Erythroblast (primary cell): ENCODE results near the gene SFMBT2.
A peak's percentile ranks its signal among the peaks of the same experiment; 100 is the strongest.

Experiments
- DNase-seq, 2 experiments: peaks; one replicate each; lab custom pipeline; 2025; lab: John Stamatoyannopoulos, UW
- GATA1 ChIP-seq: IDR thresholded peaks from 2 replicates; pipeline ENCODE4 v1.6.1; 2011; ENCODE audit warnings: low read depth, mild to moderate bottlenecking, control low read depth, low read length, moderate library complexity
- POLR2A ChIP-seq: IDR thresholded peaks from 2 replicates; pipeline ENCODE4 v1.6.1; 2011; ENCODE audit warnings: mild to moderate bottlenecking, low read length

Gene SFMBT2

DNA sequence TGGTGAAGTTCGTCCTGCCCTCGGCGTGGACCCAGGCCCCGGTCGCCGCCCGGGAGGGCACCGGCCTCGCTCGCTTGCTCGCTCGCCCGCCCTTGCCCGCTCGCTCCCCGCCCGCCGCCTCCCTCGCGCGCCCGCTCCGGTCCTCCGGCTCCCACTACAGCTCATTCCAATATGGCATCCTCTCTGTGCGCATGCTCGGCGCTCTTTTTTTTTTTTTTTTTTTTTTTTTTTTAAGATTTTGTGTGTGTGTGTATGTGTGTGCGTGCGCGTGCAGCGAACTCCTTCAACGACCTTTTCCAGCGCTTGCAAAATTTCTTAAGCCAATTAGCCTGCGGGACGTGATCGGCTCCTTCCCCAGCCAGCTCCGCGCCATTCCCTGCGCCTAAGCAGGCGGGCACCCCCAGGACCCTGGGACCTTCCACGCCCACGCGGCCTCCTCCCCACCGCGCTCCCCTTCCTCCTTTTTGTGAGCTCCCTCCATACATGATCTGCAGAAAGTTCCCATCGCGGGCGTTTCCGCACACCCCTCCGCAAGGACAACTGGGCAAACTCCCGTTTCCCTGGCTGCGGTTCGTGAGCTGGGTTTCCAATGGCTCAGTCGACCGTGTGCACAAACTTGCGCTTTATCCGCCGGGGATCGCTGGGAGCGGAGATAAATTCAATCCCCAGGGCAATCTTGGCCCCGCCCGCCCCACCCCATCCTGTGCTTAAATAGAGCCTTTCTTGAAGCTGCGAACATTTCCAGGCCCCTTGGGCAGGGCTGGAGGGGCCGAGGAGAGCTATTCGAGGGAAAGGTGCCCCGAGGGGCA, at the start of gene SFMBT2:
Gene SFMBT2, minus strand, starts transcription at position 173 of the 809 bp plus-strand sequence. CDS start 29,136 bp downstream, outside the sequence.
- TF ChIP-seq GATA1 (no peak), POLR2A (no peak)
- peak; percentile 72 to 78 for DNase-seq

DNA sequence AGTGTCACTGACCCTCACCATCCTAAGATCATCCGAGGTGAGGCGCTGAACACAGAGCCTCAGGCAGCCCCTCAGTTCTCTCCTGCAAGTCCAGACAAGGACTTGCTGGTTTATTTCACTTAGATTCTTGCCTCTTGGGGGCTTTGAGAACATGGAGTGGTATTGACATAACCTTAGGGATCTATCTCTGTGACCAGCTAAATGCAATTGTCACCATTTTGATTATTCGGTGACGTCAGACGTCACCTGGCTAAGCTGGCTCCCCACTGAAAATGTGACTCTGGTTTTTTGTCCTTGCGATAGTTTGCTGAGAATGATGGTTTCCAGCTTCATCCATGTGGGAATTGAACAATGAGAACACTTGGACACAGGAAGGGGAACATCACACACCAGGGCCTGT, 49.2 kb upstream of the SFMBT2 start:
- TF ChIP-seq POLR2A, result no peak
- no peak for TF ChIP-seq GATA1
- DNase-seq, result no peak

DNA sequence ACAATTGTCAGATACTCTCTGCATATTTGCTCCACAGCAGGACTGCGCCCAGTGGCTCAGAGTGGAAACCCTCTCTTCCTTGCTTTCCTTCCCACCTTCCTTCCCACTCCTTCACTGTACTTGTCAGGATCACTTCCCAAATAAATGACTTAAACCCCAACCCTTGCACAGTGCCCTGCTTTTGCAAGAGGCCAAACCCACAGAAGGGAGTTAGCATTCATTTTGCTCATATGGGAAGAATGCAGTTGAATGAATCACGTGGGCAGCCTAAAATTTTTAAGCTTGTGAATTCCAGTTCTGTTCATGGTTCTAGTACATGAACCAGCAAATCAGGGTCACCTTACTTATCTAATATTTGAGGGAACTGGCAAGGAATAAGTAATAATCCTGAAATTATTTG, 47.7 kb upstream of the SFMBT2 start:
- DNase-seq, result no peak
- TF ChIP-seq POLR2A (no peak), GATA1 (no peak)

DNA sequence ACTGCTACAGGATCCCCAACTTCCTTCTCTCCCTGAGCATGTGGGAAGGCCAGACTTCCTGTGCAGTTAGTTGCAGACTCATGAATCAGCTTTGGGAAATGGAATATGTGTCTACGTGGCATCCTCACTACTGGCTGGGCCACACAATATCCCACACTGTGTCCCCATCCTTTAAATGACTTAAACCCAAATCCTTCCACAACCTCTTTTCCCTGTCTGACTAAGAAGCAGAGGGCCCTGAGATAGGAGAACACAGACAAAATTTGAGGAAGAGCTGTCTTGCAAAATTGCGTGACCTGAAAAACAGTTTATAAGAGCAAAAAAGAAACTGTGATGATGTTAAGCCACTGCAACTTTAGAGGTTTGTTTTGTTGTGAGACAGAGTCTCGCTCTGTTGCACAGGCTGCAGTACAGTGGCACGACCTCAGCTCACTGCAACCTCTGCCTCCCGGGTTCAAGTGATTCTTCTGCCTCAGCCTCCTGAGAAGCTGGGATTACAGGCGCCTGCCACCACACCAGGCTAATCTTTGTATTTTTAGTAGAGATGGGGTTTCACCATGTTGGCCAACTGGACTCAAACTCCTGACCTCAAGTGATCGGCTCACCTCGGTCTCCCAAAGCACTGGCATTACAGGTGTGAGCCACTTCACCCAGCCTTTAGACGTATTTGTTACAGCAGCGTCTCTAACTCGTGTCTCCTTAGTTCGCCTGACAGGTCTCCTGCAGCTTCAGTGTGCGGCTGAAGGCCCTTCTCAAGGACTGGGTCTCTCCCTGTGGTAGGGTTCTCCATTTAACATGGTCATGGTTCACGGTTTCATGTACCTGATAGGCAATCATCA, 46.9 kb upstream of the SFMBT2 start:
- no peak for DNase-seq
- TF ChIP-seq GATA1 (no peak), POLR2A (no peak)

DNA sequence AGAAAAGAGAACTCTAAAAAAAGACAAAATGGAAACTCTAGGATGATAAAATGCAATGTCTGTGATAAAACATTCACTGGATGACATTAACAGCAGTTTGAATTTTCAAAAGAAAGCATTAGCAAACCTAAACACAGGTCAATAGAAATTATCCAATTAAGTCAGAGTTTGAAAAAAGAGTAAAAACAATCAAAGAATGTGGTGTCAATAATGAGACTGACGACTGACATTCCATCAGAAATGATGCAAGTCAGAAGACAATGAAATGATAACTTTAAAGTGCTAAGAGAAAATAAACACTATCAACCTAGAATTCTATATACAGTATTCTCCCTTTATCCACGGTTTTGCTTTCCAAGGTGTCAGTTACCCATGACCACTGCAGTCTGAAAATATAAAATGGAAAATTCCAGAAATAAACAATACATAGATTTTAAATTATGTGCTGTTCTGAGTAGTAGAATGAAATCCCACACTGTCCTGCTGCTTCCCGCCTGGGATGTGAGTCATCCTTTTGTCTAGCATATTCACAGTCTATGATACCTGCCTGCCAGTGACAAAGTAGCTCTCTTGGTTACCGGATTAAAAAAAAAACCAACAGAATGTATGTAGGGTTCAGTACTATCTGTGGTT, 38.3 kb upstream of the SFMBT2 start:
- TF ChIP-seq POLR2A, result no peak
- DNase-seq, result no peak

DNA sequence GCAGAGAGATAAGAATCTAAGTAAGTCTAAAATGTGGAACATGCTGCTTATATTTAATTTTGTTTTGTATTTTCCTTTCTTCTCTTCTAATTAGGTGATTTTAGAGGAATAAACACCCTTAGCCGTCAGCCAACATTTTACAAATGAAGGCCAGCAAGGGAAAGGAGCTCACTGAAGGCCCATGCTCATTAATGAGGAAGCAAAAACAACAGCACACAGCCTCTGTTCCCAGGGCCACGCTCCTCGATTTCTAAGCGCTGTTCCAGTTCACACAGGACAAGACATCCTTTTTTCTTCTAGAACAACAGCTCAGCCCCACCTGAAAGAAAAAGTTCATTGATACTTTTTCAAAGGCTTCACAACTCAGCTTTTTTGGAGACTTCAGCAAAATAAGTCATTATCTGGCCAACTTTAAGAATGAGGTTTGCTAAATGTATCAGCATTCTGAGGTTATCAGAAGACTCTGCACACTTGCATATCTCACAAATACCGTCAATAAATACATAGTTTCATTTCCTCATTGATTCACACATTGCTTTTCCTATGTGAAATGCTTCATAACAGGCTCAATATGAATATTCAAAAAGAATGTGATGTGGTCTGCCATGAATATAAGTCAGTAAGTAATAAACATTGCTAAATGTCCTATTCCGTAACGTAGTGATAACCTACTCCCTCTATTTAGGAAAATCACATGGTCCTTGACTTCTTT, 34.8 kb upstream of the SFMBT2 start:
- TF ChIP-seq GATA1 (no peak), POLR2A (no peak)
- no peak for DNase-seq

DNA sequence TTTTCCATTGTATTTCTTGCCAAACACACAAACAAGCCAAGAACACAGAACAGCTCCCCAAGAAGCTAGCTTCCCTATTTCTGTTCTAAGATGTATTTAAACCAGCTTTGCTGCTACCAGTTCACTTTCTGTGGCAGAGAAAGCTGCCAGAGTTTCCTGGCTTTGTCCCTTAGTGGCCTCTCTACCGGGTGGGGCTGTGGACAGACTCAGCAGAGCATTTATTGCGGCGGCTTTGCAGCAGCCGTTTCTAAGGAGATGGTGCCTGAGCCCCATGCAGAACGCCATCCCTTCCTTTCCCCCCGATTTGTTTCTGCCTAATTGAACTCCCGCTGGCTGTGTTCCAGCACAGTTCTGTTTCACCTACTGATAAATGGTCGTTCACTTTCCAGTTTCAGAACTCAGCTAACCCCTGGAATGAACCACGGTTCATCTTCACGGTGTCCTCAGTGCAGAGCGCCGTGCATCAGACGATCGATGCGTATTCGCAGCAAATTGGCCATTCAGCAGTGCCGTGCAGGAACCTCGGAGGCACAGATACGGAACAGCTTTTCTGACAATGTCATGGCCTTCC, 33.8 kb upstream of the SFMBT2 start:
- no peak for DNase-seq
- TF ChIP-seq GATA1 (no peak), POLR2A (no peak)

DNA sequence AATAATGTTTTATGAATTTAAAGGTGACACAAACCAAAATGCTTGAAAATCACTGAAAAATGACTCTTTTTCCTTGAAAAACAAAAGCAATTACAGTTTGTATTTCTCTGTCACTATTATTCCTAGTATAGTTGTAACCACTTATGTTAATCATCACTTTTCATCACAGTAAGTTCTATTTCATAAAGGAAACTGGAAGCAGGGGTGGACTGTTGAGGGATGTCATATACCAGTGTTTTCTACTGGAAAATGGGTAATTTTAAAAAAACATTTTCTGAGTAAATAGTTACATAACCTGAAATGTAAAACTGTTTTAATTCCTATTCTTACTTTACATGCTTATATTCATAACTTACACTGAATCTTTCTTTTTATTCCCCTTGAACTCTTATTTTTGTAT, 32.2 kb upstream of the SFMBT2 start:
- no peak for DNase-seq
- TF ChIP-seq GATA1 (no peak), POLR2A (no peak)

DNA sequence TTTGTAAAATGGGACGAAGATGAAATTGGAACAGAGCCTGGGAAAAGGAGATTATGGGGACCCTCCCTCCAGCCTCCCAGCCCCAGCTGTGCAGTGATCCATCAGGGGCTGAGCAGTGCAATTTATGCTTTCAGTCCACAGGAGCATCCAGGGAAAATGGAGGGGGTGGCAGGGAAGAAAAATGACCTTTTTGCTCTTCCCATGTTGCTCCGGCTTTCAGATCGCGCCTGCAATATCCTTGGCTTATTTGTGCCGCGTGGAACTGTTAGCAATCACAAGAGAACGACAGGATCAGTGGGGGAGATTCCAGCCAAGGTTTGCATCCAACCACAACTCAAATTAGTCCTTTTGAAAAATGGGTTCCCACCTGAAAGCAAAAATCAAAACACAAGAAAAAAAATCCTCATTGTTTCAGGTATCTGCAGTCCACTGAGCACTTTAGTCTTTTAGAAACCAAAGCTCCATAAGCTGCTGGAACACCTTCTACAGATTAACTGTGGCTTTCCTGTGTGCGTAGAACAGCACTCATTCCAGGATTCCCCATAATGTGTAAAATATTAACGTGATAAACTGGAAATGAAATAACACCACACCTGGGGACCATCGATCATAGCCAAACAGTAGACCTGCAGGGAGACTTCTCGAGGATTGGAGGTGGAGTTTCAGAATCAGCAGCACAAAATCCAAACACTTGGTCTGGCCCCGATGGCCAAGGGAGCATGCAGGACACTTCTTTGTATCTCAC, 30.7 kb upstream of the SFMBT2 start:
- no peak for DNase-seq
- TF ChIP-seq POLR2A (no peak), GATA1 (no peak)

DNA sequence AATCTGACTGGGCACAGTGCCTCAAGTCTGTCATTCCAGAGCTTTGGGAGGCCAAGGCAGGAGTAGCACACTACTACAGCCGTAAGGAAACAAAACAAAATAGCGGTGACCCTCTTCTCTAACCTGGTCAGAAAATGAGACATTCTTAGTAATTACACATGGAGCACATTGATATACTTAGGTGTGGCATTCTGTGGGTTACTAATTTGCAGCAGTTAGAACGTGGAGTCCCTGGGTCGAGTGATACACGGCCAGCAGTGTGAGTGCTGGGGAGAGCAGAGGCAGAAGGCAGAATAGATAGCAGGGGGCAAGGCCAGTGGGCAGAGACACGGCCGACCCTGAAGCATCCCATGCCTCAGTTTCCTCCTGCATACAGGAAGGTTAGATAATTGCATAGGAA, 28.9 kb upstream of the SFMBT2 start:
- TF ChIP-seq GATA1 (no peak), POLR2A (no peak)
- no peak for DNase-seq

DNA sequence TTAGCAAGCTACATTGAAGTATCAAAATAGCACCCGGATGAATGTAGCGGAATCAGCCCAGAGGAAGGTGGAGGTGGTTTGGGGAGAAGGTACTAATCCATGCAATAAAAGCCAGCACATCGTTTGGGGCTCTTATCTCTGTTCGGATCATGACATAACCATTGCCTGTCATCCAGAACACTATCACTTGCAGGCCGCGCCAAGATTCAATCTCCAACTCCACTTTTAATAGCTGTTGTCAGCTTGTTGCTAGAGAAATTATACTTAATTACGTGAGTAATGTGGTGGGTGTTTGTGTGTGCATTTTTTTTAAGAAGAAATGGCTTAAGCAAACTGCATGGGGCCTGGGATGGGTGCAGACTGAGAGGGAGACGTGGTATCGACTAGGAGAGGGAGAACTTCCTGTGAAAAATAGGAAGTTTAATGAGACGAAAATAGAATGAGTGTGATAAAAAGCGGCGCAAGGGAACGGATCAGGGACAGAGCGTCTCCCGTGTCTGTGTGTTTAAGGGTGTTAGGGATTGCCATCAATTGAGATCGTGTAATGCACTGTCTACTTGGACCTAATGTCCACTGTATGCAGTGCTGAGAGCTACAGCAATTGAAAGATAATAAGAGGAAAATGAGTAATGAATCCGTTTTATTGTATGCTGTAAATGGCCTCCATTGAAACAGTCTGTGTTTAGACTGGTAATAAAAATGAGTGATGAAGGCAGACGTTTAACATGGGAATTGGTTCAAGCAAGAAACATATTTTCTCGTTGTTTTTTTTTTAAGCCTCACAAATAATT, 27.6 kb upstream of the SFMBT2 start:
- TF ChIP-seq POLR2A, result no peak
- TF ChIP-seq GATA1, result no peak
- no peak for DNase-seq
